ENCODE data around the gene COX7A1.

Gene COX7A1

DNA sequence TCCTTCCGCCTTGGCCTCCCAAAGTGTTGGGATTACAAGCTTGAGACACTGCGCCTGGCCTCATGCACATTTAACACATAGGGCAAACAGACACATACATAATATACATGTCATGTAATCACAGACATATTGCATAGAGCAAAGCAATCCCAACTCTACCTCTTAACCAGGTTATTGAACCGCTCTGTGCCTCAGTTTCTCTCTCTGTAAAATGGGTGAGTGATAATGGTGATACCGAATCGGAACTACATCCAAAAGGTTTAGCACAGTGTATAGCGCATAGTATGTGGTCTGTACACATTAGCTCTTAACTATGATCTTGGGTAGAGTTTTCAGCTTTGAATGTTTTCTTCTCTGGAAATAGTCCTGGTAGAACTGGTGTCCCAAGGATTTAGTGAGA lies 7.6 kb downstream of the COX7A1 start:
- no peak overlapping the region for H3K27ac ChIP-seq
- no peak overlapping the region for H3K4me2 ChIP-seq (ENCODE audit: low read length)
- no peak overlapping the region for H3K9ac ChIP-seq
- H2AFZ ChIP-seq: no peak overlapping the region
- H3K79me2 ChIP-seq: peaks cover 9% of the 10 kb centered on the region
- H3K4me1 ChIP-seq: no peaks in the 10 kb centered on the region
- H3K36me3 ChIP-seq (ENCODE audit: control insufficient read depth, insufficient read depth, low read length): no peaks in the 10 kb centered on the region
- TF ChIP-seq, protein P1, sequence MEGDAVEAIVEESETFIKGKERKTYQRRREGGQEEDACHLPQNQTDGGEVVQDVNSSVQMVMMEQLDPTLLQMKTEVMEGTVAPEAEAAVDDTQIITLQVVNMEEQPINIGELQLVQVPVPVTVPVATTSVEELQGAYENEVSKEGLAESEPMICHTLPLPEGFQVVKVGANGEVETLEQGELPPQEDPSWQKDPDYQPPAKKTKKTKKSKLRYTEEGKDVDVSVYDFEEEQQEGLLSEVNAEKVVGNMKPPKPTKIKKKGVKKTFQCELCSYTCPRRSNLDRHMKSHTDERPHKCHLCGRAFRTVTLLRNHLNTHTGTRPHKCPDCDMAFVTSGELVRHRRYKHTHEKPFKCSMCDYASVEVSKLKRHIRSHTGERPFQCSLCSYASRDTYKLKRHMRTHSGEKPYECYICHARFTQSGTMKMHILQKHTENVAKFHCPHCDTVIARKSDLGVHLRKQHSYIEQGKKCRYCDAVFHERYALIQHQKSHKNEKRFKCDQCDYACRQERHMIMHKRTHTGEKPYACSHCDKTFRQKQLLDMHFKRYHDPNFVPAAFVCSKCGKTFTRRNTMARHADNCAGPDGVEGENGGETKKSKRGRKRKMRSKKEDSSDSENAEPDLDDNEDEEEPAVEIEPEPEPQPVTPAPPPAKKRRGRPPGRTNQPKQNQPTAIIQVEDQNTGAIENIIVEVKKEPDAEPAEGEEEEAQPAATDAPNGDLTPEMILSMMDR (IDR thresholded peaks at IDR 0.05): no peak
- H3K9me3 ChIP-seq (ENCODE audit: control insufficient read depth, low read length): no peaks in the 10 kb centered on the region
- no peaks in the 10 kb centered on the region for H3K27me3 ChIP-seq (ENCODE audit: control insufficient read depth, insufficient read depth, low read length)
- H3K4me3 ChIP-seq (ENCODE audit: low read depth, low read length): no peak overlapping the region

DNA sequence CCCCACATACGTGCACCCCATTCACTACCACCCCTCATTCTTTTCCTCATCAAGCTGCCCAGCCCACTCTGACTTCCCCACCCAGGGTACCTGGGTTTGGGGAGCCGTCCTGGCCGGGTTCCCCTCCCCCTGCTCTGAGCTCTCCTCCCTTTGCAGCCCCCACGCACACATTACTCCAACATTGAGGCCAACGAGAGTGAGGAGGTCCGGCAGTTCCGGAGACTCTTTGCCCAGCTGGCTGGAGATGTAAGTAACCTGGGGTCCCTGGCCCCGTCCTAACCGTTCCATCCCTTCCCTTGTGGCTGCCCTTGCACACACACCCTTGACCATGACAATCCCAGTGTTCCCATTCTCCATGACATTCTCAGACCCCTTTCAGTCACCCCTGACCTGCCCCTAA lies 9.8 kb downstream of the COX7A1 start:
- no peak overlapping the region for H3K4me3 ChIP-seq (ENCODE audit: low read depth, low read length)
- H3K9ac ChIP-seq: no peak overlapping the region
- no peaks in the 10 kb centered on the region for H3K27me3 ChIP-seq (ENCODE audit: control insufficient read depth, insufficient read depth, low read length)
- no peak overlapping the region for H3K4me2 ChIP-seq (ENCODE audit: low read length)
- H3K27ac ChIP-seq: no peak overlapping the region
- no peaks in the 10 kb centered on the region for H3K36me3 ChIP-seq (ENCODE audit: control insufficient read depth, insufficient read depth, low read length)
- H3K79me2 ChIP-seq: peaks cover 9% of the 10 kb centered on the region
- no peaks in the 10 kb centered on the region for H3K4me1 ChIP-seq
- H3K9me3 ChIP-seq (ENCODE audit: control insufficient read depth, low read length): no peaks in the 10 kb centered on the region
- H2AFZ ChIP-seq: no peak overlapping the region
- TF ChIP-seq, protein P1 (IDR thresholded peaks at IDR 0.05): no peak

DNA sequence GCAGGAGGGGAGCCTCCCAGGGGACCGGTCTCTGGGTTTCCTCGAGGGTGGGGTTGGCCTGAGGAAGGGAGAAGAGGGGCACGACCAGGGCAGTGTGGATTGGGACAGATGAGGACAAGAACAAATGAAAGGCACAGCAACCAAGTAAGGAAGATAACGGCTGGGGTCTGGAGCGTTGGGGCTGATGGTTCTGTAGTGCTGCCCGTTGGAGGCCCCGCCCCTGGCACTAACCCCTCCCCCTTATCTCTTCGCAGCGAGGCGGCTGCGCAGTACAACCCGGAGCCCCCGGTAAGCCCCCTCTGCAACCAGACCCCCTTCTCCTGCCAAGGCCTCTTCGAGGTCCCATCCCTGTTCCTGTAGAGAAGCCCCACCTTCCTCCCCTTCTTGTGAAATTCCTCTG lies 10.2 kb downstream of the COX7A1 start:
- Histone ChIP-seq H3K4me3 (ENCODE audit: low read depth, low read length) (no peak overlapping the region), H3K27ac (no peak overlapping the region), H3K79me2 (peaks cover 9% of the 10 kb centered on the region), H3K4me1 (peaks cover under 1% of the 10 kb centered on the region), H3K9me3 (ENCODE audit: control insufficient read depth, low read length) (no peaks in the 10 kb centered on the region), H2AFZ (no peak overlapping the region), H3K4me2 (ENCODE audit: low read length) (no peak overlapping the region), H3K9ac (no peak overlapping the region), H3K27me3 (ENCODE audit: control insufficient read depth, insufficient read depth, low read length) (no peaks in the 10 kb centered on the region), H3K36me3 (ENCODE audit: control insufficient read depth, insufficient read depth, low read length) (no peaks in the 10 kb centered on the region)
- TF ChIP-seq, protein P1 (IDR thresholded peaks at IDR 0.05): no peak

DNA sequence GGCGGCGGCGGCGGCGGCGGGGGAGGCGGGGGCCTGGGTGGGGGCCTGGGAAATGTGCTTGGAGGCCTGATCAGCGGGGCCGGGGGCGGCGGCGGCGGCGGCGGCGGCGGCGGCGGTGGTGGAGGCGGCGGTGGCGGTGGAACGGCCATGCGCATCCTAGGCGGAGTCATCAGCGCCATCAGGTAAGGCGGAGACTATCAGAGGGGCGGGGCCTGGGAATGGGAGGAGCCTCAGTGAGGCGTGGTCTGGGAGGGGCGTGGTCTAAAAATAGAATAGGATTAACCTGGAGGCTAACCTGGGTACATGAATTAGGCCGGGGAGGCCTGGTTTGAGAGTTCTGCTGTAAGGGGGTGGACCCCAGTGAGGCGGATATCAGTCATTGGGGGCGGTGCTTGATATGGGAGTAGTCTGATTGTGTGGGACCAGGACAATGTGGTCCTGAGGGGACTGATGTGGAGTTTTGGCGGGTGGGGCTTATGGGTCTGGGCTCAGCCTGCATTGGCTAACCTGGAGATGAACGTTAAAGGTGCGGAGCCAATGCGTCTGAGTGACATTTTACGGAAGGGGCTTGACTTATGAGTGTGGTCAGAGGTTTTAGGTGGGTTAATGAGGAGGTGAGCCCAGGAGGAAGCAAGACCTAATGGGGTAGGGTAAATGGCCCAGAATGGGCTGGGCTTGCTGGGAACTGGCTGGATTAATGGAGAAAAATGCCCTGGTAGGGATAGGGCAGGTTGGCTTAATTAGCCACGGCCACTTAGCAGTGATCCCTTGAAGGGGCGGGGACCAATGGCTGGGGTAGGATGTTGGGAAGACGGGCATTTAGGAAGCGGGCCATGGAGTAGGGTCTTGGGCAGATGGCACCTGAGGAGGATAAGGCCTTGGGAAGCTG lies 11.0 kb downstream of the COX7A1 start:
- Histone ChIP-seq H3K27ac (peak overlapping the region; percentile 94), H3K27me3 (ENCODE audit: control insufficient read depth, insufficient read depth, low read length) (no peaks in the 10 kb centered on the region), H2AFZ (peak overlapping the region; percentile 92), H3K4me3 (ENCODE audit: low read depth, low read length) (peak overlapping the region; percentile 100), H3K9me3 (ENCODE audit: control insufficient read depth, low read length) (no peaks in the 10 kb centered on the region), H3K4me2 (ENCODE audit: low read length) (peak overlapping the region; percentile 96), H3K9ac (peak overlapping the region; percentile 82), H3K36me3 (ENCODE audit: control insufficient read depth, insufficient read depth, low read length) (no peaks in the 10 kb centered on the region), H3K79me2 (peaks cover 9% of the 10 kb centered on the region), H3K4me1 (peaks cover 8% of the 10 kb centered on the region)
- TF ChIP-seq, protein P1 (IDR thresholded peaks at IDR 0.05): no peak

Measured in parathyroid adenoma (tissue), 2 donors.